GM10847 (cell line): ENCODE data around the gene GSTT2B.
"Not testable (repeated sequence)": the region's sequence is repeated elsewhere in the genome, so short reads cannot be mapped to it uniquely, and the experiment has no call there.

Source experiments
- POLR2A ChIP-seq: IDR thresholded peaks from 2 replicates; pipeline ENCODE4 v1.6.1; 2011; ENCODE audit not compliant: insufficient read length; ENCODE audit errors: extremely low read depth

GSTT2B gene

GRCh38 chr22:23974345-23974744 lies 13.3 kb upstream of the GSTT2B start, which contains the start of gene DDT:
DDT (minus strand) TSS chr22:23974441; CDS start chr22:23974414, 27 bp downstream.
- TF ChIP-seq POLR2A, result not testable (repeated sequence)

GRCh38 chr22:23970816-23971486 lies 10.0 kb upstream of the GSTT2B start:
- no peak for TF ChIP-seq POLR2A

- TF ChIP-seq POLR2A, result no peak
Measured at GRCh38 chr22:23970201-23970641, 9.2 kb upstream of the GSTT2B start.

DNA sequence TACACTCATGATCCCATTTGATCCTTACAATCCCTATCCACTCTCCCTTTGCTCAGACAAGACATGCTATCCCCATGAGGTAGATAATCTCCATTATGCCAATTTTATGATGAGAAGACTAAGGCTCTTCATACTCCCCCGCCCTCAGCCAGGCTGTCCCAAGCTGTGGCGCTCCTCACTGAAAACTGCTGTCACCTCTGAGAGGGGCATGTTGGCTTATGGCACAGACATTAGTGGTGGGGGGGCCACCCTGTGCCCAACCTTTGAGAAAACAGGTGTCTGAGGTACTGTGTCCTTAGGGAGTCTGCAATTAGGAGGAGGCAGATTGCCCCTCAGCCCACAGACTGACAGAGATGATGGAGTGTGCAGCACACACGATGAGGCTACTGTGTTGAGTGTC lies 8.1 kb upstream of the GSTT2B start:
- no peak for TF ChIP-seq POLR2A

DNA sequence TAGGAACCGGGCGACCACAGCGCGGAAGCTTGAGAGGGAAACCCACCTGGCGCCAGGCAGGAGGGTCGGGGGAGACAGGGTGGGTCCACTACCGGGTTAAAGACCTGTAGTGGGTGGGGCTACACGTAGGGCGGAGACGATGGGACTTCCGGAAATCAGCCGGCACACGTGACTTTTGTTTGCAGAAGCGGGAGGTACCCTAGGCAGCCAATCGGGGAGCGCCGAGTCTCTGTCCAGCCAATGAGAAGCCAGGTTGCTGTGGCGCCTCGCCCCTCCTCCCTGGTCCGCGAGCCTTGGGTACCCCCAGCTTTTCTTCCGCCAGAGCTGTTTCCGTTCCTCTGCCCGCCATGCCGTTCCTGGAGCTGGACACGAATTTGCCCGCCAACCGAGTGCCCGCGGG lies 5.6 kb upstream of the GSTT2B start, which contains the start of gene DDTL:
DDTL (plus strand) TSS at position 321 of the 400 bp plus-strand sequence; CDS start at position 348, 27 bp downstream.
- not testable (repeated sequence) for TF ChIP-seq POLR2A

DNA sequence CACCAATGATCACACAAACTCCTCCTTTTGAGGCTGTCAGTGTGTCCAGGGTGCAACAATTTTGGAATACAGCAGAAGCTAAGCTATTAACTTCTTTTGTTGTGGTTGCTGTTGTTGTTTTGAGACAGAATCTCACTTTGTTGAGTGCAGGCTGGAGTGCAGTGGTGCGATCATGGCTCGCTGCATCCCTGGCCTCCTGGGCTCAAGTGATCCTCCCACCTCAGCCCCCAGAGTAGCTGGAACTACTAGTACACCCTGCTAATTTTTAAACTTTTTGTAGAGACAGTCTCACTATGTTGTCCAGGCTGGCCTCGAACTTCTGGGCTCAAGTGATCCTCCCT lies 22.0 kb downstream of the GSTT2B start:
- no peak for TF ChIP-seq POLR2A

DNA sequence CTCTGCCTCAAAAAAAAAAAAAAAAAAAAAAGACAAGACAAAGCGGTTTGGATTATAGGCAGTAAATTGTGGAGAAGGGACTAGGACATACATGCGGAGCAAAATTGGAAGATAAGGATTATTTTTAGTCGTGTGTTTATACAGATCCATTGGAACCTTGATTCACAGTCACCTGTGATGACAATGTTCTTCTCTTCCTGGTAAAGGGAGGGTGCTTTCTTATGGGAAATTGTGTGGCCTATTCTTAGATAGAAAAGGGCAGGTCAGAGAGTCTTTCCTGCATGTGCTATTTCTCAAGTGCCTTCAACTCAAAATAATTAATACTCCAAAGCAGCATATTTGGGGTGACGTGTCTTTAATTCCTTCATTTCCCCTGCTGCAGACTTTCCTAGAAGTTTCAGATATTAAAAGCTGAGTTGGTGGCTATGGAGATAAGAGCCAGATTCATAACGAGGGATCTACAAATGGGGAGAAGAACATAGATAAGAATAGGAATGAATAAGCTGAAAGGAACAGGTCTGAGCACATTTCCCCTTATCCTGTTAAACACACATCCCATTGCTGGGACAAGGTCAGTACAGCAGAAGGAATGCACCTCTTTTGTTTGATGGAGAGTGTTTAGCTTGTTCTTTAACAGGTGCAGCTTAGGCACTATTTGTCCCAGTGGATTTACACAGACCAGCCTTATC lies 22.5 kb downstream of the GSTT2B start:
- TF ChIP-seq POLR2A, result no peak

DNA sequence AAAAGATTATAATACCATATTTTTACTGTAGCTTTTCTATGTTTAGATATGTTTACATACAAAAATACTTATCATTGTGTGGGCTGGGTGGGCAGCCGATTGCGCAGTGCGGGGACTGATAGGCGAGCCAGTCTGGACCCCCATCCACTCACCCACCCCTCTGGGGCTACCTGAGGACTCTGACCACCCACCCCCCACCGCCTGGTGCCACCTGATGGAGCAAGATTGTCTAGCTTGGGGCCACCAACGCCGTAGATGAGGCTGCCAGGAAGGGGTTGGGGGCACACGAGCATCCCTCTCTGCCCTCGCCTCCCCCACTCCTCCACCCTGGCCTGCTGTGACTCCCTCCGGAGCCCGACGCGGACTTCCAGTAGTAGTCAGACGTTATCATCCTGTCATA lies 34.4 kb downstream of the GSTT2B start:
- no peak for TF ChIP-seq POLR2A

DNA sequence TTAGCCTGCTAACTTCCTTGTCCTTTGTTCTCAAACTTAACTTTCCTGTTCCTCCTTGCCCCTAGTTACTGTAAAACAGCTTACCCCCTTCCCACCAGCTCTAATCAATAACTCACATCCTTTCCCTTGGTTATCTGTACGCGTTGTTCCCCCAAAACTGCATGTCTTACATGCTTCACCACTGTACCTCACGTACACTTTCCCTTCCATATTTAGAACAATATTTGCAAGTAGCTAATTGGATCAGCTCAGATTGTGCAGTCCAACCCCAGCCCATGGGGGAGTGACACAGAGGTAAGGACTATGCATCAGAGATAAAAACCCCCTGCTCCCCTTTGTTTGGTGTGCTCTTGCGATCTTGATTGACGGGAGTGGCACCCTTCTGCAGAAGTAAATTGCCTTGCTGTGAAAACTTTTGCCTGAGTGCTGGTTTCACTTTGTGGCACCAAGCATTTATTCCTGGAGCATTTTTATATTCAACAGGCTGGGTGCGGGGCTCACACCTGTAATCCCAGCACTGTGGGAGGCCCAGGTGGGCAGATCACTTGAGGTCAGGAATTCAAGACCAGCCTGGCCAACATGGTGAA lies 35.9 kb downstream of the GSTT2B start:
- no peak for TF ChIP-seq POLR2A

- no peak for TF ChIP-seq POLR2A
Measured at GRCh38 chr22:23922921-23923320, 38.1 kb downstream of the GSTT2B start.

DNA sequence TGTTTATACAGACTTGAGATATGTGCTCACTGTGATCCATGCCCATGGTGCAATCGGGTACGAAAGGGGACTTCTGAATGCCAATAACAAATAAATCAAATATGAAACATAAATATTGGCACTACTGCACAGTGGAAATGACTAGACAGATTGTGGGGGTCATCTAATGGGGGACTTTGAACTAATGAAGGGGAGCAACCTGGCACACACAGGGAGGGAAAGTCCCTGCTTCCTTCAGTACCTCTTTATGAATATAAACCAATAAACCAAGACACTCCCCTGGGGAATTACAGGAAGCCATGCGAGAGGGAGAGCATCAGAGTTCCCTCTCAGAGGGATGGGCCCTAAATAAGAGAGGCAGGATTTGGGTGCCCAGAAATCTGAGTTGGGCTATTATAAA lies 45.7 kb downstream of the GSTT2B start:
- TF ChIP-seq POLR2A, result no peak

DNA sequence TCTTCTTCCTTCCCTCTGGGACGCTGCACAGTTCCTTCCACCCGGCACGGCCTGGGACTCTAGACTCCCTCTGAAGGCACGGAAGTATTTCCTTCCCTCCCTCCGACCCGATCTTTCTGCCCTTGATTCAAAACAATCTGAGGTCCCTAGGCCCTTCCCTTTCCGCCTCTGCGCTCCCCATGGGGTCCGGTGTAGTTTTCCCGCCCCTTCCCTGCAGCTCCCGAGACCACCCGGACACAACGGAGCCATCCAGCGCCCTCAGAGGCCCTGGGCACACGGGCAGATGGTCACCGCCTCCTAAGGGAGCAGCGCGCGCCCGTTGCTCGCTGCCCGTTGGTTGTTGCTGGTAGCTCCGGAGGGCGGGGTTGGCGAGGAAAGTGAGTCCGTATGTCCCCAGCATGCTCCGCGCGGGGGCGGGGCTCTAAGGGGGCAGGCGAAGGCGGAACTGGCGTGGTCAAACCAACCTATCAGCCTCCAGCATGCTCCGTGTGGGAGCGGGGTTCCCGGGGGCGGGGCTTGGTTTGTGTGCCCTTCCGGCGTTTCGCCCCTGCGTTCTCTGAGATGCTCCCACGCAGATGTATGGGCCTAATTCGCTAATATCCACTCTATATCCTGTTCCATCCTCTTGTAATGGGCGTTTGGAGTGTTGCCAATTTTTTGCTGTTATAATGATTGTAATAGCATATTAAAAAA lies 47.2 kb downstream of the GSTT2B start:
- peak; percentile 95 for TF ChIP-seq POLR2A

- no peak for TF ChIP-seq POLR2A
Measured at GRCh38 chr22:23913306-23913660, 47.7 kb downstream of the GSTT2B start.

GRCh38 chr22:23912293-23912903 lies 48.6 kb downstream of the GSTT2B start:
- TF ChIP-seq POLR2A, result no peak

DNA sequence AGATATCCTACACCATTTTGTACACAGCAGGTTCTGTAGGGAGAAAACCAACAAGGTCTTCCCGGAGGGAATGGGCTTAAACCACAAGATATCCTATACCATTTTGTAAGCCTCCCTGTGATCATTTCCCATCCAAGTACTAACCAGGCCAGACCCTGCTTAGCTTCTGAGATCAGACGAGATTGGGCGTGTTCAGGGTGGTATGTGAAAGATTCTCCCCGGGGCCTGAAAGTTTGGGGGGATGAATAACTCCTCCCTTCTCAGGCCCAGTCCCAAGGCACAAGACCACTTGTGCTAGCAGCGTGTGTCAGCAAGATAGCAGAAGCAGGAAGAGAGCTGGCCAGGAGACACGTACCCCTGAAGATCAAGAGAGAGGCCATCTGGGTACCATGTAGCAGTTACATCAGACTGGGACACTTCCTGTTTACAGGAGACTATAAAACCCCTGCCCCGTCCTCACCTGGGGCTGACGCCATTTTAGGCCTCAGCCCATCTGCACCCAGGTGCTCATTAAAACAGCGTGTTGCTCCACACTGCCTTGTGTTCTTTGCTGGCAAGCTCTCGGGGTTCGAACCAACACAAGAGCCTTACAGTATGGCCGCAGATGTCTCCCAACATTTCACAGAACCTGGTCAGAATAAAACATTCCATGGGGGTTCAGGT lies 49.5 kb downstream of the GSTT2B start:
- TF ChIP-seq POLR2A, result no peak
